Effector memory CD4-positive, alpha-beta T cell (primary cell): Measurements from ENCODE around the gene PPP2R1B.

ENCODE experiments used
- DNase-seq, 3 donors: peaks; one replicate each; pipeline ENCODE4 v3.0.0-alpha.2; 2020
- H3K27ac ChIP-seq: 2 replicates; pipeline ENCODE4 v1.7.0; 2013; ENCODE audit warnings: mild to moderate bottlenecking, low read length, moderate library complexity; ENCODE audit not compliant: insufficient read depth, poor library complexity, severe bottlenecking
- H3K27me3 ChIP-seq: replicated peaks from 2 replicates; pipeline ENCODE4 v1.7.0; 2013; ENCODE audit warnings: mild to moderate bottlenecking, low read length; ENCODE audit not compliant: insufficient read depth, control insufficient read depth, poor library complexity, severe bottlenecking
- H3K36me3 ChIP-seq: 2 replicates; pipeline ENCODE4 v1.7.0; 2013; ENCODE audit warnings: mild to moderate bottlenecking, low read length, moderate library complexity; ENCODE audit not compliant: control insufficient read depth, insufficient read depth
- H3K4me1 ChIP-seq: 2 replicates; pipeline ENCODE4 v1.7.0; 2013; ENCODE audit warnings: low read length, mild to moderate bottlenecking; ENCODE audit not compliant: control insufficient read depth, insufficient read depth, poor library complexity, severe bottlenecking
- H3K4me3 ChIP-seq: 2 replicates; pipeline ENCODE4 v1.7.0; 2013; ENCODE audit warnings: low read length, low read depth, mild to moderate bottlenecking; ENCODE audit not compliant: insufficient read depth, poor library complexity, severe bottlenecking
- H3K9me3 ChIP-seq: 2 replicates; pipeline ENCODE4 v1.7.0; 2013; ENCODE audit warnings: mild to moderate bottlenecking, low read length, moderate library complexity; ENCODE audit not compliant: control insufficient read depth
- total RNA-seq, 3 donors: gene quantifications; one replicate each; lab custom pipeline; 2026; lab: John Stamatoyannopoulos, UW

PPP2R1B gene
- total RNA-seq: 43.4 to 48.0 (median 46.5) reads per million in 3 donors

DNA sequence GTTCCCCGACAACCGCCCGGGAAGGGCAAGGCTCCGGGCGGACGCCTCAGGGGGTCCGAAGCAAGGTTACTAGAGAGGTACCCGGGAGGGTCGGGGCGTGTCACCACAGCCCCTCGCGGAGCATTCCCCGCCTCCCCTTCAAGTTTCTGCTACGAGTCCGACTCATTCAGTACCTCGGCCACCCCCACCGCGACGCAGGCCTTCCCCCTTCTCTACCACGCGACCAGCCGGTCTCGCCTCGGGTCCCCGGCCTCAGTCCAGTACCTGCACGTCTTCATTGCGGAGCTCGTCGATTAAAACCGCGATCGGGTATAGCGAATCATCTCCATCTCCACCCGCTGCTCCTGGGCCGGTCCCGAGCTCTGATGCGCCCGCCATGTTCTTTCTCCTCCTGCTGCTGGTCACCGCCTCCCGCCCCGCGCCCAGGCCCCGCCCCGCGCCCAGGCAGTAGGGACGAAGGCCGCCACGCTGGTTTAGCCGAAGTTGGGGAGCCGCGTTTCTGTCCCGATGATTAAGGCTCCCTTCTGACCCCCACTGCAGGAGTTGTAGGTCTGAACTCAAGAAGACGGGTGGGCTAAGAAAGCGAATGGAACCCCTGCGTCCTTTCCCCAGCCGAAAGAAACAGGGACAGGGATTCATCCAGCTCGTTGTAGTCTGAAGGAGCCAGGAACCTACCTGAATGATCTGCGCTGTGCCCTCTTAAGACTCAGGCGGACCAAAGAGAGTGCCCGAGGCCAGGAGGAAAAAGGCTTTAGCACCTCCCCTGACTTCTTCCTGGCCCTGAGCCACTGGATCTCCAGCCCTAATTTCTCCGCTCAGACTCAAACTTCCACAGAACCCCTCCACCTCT is at the start of gene PPP2R1B:
PPP2R1B (minus strand) TSS at position 406 of the 850 bp plus-strand sequence; CDS start at position 378, 28 bp downstream.
- Histone ChIP-seq H3K27me3 (no peaks in the 10 kb centered on the region), H3K4me1 (no peaks in the 10 kb centered on the region), H3K27ac (peak within 1 kb of the TSS; percentile 74), H3K36me3 (peaks cover 11% of the 10 kb centered on the region), H3K4me3 (peak within 1 kb of the TSS; percentile 91), H3K9me3 (no peaks in the 10 kb centered on the region)
- peak; percentile 54 to 66 (median 60) for DNase-seq

DNA sequence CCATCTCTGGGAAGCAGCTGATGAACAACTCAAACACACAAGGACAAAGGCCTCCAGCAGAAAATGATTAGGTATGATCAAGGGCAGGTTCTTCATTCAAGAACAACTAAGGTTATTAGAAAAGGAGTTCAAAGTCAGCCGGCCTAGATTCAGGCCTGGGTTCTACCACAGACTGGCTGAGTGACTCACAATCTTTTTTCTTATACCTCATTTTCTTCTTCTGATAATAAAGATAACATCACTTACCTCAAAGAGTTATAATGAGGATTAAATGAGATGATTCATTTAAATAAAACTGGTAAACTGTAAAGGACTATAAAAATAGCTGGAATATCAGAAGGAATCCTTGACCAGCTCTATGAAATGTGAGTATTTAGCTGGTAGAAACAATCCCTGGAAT is 49.3 kb upstream of the PPP2R1B start:
- Histone ChIP-seq H3K36me3 (no peaks in the 10 kb centered on the region), H3K4me1 (no peaks in the 10 kb centered on the region), H3K27ac (no peak overlapping the region), H3K27me3 (no peaks in the 10 kb centered on the region), H3K4me3 (no peak overlapping the region), H3K9me3 (no peaks in the 10 kb centered on the region)
- DNase-seq: no peak

GRCh38 chr11:111814557-111815320 is 48.5 kb upstream of the PPP2R1B start:
- no peaks in the 10 kb centered on the region for H3K36me3 ChIP-seq
- no peak for DNase-seq
- no peak overlapping the region for H3K4me3 ChIP-seq
- no peaks in the 10 kb centered on the region for H3K27me3 ChIP-seq
- no peaks in the 10 kb centered on the region for H3K9me3 ChIP-seq
- H3K4me1 ChIP-seq: no peaks in the 10 kb centered on the region
- no peak overlapping the region for H3K27ac ChIP-seq

DNA sequence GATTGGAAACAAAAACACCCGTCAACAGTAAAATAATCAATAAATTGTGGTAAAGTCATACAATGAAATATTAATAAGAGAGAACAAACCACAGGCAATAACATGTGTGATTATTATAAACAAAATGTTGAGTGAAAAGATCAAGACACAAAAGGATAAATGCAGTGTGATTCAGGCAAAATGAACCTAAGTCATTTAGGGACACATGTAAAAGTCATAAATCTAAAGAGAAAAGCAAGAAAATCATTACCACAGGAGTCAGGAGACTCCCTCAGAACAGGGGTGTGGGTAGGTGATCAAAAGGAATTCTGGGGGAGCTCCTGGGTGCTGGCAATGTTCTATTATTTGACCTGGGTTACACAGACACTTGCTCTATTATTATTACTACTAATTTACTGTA is 47.9 kb upstream of the PPP2R1B start:
- no peak for DNase-seq
- H3K36me3 ChIP-seq: peaks cover under 1% of the 10 kb centered on the region
- no peak overlapping the region for H3K4me3 ChIP-seq
- no peaks in the 10 kb centered on the region for H3K9me3 ChIP-seq
- no peak overlapping the region for H3K27ac ChIP-seq
- no peaks in the 10 kb centered on the region for H3K27me3 ChIP-seq
- no peaks in the 10 kb centered on the region for H3K4me1 ChIP-seq

DNA sequence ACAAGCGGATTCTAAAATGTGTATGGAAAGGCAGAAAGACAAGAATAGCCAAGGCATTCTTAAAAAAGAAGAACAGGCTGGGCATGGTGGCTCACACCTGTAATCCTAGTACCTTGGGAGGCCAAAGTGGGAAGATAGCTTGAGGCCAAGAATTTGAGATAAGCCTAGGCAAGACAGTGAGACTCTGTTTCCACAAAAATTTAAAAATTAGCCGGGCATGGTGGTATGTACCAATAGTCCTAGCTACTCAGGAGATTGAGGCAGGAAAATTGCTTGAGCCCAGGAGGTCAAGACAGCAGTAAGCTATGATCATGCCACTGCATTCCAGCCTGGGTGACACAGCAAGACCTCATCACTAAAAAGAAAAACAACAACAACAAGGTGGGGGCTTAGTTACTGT is 46.0 kb upstream of the PPP2R1B start:
- Histone ChIP-seq H3K4me3 (no peak overlapping the region), H3K4me1 (no peaks in the 10 kb centered on the region), H3K27ac (no peak overlapping the region), H3K36me3 (peaks cover 9% of the 10 kb centered on the region), H3K27me3 (no peaks in the 10 kb centered on the region), H3K9me3 (no peaks in the 10 kb centered on the region)
- DNase-seq: no peak

DNA sequence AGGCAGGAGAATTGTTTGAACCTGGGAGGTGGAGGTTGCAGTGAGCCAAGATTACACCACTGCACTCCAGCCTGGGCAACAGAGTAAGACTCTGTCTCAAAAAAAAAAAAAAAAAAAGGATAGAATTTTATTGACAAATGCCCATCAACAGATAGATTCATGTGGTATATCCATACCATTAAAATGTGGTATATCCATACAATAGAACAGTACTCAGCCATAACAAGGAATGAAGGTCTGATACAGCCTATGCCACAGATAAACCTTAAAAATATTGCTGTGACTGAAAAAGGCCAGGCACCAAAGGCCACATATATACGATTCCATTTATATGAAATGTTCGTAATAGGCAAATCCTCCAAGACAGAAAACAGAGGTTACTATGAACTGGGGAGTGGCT is 45.3 kb upstream of the PPP2R1B start:
- Histone ChIP-seq H3K27ac (no peak overlapping the region), H3K4me1 (no peaks in the 10 kb centered on the region), H3K27me3 (no peaks in the 10 kb centered on the region), H3K9me3 (no peaks in the 10 kb centered on the region), H3K36me3 (peaks cover 15% of the 10 kb centered on the region), H3K4me3 (no peak overlapping the region)
- no peak for DNase-seq

- Histone ChIP-seq H3K27ac (no peak overlapping the region), H3K27me3 (no peaks in the 10 kb centered on the region), H3K4me1 (no peaks in the 10 kb centered on the region), H3K4me3 (no peak overlapping the region), H3K9me3 (no peaks in the 10 kb centered on the region), H3K36me3 (peaks cover 30% of the 10 kb centered on the region)
- no peak for DNase-seq
These were observed 42.6 kb upstream of the PPP2R1B start for GRCh38 chr11:111808834-111809233.

GRCh38 chr11:111808063-111808588 is 41.9 kb upstream of the PPP2R1B start:
- Histone ChIP-seq H3K9me3 (no peaks in the 10 kb centered on the region), H3K27ac (no peak overlapping the region), H3K27me3 (no peaks in the 10 kb centered on the region), H3K36me3 (peaks cover 32% of the 10 kb centered on the region), H3K4me1 (no peaks in the 10 kb centered on the region), H3K4me3 (no peak overlapping the region)
- DNase-seq: no peak

GRCh38 chr11:111807076-111807475 is 40.9 kb upstream of the PPP2R1B start:
- Histone ChIP-seq H3K4me3 (no peak overlapping the region), H3K9me3 (no peaks in the 10 kb centered on the region), H3K27me3 (no peaks in the 10 kb centered on the region), H3K27ac (no peak overlapping the region), H3K36me3 (peaks cover 37% of the 10 kb centered on the region), H3K4me1 (no peaks in the 10 kb centered on the region)
- DNase-seq: no peak

- Histone ChIP-seq H3K9me3 (no peaks in the 10 kb centered on the region), H3K36me3 (peaks cover 27% of the 10 kb centered on the region), H3K4me3 (no peak overlapping the region), H3K27ac (no peak overlapping the region), H3K27me3 (no peaks in the 10 kb centered on the region), H3K4me1 (no peaks in the 10 kb centered on the region)
- DNase-seq: no peak
These were observed 34.9 kb upstream of the PPP2R1B start for GRCh38 chr11:111801135-111801534.
